HG03354 (cell line): ENCODE measurements around the gene CES5A.
"Not testable (repeated sequence)": the region's sequence is repeated elsewhere in the genome, so short reads cannot be mapped to it uniquely, and the experiment has no call there.

Experiments used
- ATAC-seq: cut with Tn5 transposase; IDR thresholded peaks from one replicate; pipeline ENCODE4 v1.9.1; 2021; ENCODE audit warnings: mild to moderate bottlenecking; ENCODE audit not compliant: unreplicated experiment, poor library complexity, severe bottlenecking

Gene CES5A

DNA sequence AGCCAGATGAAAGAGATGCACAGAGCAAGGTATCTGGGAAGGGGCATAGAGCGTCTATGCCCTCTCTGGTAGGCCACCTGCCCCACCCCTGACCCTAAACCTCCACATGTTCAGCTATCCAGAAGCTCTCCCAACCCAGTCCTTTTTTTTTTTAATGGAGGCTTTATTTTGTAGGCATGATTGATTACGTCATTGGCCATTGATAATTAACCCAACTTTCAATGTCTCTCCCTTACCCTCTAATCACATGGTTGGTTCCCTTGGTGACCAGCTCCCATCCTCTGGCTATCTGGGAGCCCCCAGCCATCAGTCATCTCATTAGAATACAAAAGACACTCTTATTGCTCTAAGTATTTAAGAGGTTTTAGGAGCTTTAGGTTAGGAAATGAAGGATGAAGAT lies 14.3 kb upstream of the CES5A start:
- ATAC-seq, result no peak

DNA sequence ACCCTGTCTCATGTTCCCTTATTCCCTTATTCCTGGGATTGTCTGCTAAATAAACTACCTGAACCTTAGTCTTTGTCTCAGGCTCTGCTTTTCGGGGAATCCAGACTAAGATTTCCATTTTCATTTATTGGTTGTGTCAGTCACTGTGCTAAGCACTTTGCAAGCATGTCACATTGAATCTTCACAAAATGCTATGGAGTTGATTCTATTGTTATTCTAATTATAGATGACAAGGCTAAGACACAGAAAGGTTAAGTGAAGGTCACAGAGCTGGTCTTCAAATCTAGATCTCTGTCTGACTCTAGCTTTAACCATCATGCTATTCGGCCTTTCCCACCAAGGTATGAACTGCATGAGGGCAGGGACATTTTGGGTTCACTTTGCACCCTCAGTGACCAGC lies 13.4 kb upstream of the CES5A start:
- no peak for ATAC-seq

DNA sequence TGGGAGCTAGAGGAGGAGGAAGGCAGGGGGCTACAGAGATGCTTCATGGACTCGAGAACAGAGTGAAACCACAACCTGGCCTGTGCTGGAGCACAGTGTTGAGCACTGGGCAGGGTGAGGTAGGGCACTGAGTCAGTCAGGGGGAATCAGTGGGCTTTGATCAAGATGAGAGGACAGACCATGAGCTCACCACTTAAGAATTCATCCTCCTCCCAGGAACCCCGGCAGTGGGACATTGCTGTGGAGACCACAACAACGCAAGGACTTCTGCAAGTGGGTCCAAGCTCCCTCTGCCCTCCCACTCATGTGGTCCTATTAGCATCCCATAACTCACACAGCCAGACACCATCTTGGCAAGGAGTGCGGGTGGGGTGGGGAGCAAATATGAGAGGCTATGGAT lies 1.7 kb upstream of the CES5A start:
- no peak for ATAC-seq

DNA sequence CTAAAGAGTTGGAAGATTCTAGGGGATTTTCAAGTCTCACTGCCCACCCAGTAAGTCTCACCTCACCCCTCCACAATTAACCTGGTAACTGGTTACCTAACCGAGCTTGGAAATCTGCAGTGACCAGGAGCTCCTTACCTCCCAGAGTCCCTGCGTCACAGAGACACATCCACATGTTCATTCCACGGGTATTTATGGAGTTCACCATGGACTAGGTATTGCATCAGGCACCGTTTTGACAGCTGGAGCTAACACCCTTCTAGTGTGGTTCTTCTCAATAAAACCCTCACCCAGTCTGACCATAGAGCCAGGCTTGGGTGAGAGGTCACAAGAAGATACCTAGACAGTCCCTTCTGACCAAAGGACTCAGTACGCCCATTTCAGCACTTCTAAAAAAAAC lies 2.1 kb downstream of the CES5A start:
- no peak for ATAC-seq

DNA sequence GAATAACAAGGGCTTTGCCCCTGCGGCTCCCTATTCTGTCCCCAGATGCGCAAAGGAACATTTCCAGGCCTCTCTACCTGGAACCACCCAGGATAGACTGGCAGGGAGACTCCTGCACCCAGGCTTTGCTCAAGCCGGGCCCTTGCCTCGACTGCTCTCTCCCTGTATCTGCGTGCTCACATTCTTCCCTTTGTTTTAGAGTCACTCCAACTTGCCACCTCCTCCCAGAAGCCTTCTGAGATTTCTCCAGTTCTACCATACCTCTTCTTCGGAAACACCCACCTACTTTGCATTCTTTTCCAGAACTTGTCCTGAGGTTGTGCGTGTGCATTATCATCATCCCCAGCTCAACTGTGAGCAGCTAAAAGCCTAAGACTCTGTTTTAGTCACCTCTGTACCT lies 3.0 kb downstream of the CES5A start:
- ATAC-seq, result no peak

DNA sequence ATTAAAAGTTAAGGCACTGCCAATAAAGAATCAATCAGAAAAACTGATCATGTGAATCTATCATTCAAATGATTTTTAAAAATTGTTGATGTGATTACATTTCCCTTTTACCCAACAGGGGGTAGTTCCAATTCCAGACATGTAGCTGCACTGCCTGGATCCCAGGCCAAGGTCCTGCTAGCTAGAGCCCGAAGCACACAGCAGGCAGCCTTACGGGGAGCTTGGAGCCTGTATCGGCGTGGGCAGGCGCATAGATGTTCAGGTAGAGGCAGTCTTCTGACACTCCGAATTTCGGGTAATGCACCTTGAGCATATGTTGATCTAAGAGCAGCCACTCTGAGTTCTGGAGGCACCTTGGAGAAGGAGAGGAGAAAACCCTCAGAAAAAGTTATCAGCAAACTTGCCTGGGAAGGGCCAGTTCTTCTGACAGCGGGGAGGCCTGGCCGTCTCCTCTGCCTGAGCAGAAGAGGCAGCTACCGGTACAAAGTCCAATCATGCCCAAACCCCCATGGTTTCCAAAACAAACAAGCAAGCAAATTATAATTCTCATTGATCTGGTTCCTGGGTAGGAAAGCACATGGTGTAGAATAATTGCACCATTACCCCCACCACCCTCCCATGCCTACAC lies 3.6 kb downstream of the CES5A start:
- ATAC-seq, result no peak

- no peak for ATAC-seq
Observed at GRCh38 chr16:55868980-55869379, 6.2 kb downstream of the CES5A start.

- no peak for ATAC-seq
Observed at GRCh38 chr16:55868137-55868536, 7.0 kb downstream of the CES5A start.

- no peak for ATAC-seq
Observed at GRCh38 chr16:55861288-55861687, 13.9 kb downstream of the CES5A start.

GRCh38 chr16:55857650-55858049 lies 17.5 kb downstream of the CES5A start:
- ATAC-seq, result not testable (repeated sequence)

DNA sequence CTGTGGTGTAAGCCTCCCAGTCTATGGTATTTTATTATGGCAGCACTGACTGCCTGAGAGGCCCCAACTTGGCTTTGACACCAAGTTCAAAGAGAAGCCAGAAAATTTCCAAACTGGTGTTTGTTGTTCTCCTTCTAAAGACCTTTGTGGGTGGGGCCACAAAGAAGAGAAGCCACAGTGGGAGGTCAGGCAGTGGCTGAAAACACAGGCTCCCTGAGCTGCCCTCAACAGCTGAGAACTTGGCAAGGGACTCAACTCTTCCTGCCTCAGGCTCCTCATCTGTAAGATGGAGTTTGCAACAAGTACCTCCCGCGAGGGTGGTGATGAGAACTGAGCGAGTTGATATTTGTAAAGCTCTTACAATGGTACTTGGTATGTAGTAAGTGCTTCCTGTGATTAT lies 18.2 kb downstream of the CES5A start:
- ATAC-seq, result no peak

DNA sequence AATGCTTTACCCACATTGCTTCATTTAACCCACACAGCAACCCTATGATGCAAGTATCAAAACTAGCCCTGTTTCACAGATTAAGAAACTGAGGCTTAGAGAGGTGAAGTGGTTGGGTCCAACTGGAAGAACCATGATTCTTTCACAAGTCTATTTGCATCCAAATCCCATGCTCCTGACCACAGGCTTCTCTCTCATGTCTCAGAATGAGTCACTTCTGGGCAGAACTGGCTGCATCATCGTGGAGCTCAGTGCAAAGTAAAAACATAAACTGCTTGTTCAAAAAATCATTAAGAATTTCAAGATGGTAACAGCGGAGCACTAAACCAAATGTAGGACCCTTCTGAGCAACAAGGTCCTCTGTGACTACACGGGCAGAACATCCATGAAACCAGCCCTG lies 22.1 kb downstream of the CES5A start:
- no peak for ATAC-seq

DNA sequence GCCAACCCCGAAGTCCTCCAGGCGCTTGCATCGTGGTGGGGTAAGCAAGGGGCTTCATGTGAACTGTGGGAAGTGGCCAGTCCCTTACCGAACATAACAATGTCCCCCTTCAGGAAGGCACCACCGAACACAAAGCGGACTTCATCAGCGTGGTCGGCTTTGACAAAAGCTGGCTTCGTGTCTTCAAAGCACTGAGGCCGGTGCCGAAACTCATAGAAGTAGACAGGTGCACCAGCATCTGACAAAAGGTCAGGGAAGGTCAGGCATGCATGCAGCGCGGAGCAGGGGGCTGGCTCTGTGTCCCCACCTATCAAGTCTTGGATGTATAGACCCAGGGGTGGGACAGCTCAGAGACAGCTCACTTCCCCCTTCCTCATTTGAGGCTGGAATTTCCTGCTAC lies 25.6 kb downstream of the CES5A start:
- no peak for ATAC-seq

DNA sequence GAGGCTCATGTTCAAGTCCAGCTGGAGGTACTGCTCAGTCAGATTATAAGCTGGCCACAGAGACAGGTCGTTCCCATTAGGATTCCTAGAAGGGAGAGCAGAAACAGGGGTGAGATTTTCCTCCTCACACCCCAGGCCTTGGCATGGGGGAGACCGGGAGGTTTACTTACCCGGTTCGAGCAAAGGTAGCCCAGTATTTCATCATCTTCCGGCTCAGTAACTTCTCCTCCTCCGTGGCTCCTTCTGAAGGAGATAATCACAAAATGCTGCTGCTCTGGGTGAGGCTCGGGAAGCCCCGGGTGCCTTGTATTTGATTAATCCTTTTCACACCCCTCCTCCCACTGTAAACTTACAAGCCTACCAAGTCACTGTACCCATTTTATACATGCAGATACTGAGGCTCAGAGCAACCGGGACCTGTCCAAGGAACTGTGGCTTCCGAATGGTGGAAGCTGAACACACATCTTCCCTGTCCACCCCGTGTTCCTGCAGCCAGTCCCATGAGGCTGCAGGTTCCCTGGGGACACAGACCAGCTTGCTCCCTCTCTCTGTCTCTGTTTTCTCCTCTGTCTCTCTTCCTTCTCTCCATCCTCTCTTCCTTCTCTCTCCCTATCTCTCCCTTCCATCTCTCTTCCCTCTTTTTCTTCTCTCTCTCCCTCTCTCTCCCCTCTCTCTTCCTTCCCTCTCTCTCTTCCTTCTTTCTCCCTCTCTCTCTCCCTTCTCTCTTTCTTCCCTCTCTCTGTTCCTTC lies 28.4 kb downstream of the CES5A start:
- ATAC-seq, result no peak

GRCh38 chr16:55843105-55843395 lies 32.1 kb downstream of the CES5A start:
- ATAC-seq, result no peak

GRCh38 chr16:55842369-55843104 lies 32.6 kb downstream of the CES5A start:
- peak; percentile 57 for ATAC-seq

DNA sequence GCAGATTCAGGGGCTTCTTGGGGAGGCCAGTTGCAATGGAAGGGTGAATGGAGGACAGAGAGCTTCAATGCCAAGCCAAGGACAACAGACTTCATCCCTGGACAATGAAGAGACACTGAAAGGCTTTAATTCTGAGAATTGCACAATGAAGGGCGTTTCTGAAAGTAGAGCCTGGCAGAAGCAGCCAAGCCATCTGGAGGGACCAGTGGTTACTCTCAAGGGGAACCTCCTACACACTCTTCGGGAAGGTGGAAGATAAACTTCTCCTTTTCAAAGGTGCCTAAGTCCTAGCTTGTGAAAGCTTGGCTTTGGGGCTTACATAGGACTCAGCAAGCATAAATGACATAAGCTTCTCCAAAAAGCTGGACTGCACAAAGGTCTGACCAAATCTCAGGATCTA lies 36.1 kb downstream of the CES5A start:
- no peak for ATAC-seq

DNA sequence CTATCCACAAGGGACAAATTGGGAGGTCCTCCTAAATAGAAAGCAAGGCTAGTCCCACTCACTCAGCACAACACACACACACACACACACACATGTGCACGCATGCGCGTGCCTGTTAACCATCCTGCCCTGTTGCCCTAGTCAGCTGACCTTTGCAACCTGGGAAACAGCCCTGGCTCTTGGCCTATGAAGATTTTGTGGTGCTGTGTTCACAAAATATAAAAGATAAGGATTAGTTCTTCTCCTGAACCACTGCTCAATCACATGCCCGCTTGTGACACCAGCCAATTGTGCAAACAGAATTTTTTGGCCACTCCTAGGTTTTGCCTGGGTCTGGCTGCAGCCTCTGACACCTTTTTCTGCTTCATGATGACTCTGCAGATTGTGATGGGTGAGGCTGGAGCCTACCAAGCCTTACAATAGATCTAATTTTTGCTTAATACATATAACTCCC lies 39.0 kb downstream of the CES5A start:
- ATAC-seq, result no peak

GRCh38 chr16:55835581-55835980 lies 39.6 kb downstream of the CES5A start:
- ATAC-seq, result no peak

DNA sequence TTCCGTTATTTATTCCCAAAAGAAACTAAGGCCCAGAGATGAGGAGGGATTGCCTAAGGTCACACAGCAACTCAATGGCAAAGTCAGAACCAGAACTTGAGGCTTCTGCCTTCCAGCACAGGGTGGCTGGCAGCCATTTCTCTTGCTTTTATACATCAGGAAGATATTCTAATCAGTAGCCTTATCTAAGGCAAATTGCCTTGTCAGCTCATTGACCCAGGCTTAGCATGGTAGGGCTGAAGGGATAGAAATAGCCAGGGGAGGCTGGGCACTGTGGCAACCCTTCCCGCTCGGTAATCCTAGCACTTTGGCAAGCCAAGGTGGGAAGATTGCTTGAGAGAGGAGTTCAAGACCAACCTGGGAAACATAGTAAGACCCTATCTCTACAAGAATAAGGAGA lies 40.0 kb downstream of the CES5A start:
- ATAC-seq, result not testable (repeated sequence)

DNA sequence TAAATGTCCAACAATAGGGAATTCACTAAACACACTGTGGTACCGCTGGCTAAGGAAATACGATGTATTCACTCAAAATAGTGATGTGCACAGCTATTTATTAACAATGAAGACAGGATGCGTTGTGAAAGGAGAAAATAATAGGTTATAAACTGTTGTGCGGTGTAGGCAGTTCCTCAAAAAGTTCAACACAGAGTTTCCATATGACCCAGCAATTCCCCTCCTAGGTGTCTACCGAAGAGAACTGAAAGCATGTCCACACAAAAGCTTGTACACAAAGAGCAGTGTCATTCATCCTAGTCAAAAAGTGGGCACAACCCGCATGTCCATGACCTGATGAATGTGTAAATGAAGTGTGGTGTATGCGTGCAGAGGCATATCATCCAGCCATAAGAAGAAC lies 41.1 kb downstream of the CES5A start:
- ATAC-seq, result peak; percentile 82
